ENCODE measurements around the gene UGT3A2. TPM values are rescaled to one million over a fixed set of nuclear protein-coding genes. Genes with fewer than 3 reads are reported as not detected.

Gene UGT3A2
- total RNA-seq, 4 donors from 2014 or later: not detected

GRCh38 chr5:36060420-36060887 is 6.2 kb downstream of the UGT3A2 start:
- TF ChIP-seq, protein P1, sequence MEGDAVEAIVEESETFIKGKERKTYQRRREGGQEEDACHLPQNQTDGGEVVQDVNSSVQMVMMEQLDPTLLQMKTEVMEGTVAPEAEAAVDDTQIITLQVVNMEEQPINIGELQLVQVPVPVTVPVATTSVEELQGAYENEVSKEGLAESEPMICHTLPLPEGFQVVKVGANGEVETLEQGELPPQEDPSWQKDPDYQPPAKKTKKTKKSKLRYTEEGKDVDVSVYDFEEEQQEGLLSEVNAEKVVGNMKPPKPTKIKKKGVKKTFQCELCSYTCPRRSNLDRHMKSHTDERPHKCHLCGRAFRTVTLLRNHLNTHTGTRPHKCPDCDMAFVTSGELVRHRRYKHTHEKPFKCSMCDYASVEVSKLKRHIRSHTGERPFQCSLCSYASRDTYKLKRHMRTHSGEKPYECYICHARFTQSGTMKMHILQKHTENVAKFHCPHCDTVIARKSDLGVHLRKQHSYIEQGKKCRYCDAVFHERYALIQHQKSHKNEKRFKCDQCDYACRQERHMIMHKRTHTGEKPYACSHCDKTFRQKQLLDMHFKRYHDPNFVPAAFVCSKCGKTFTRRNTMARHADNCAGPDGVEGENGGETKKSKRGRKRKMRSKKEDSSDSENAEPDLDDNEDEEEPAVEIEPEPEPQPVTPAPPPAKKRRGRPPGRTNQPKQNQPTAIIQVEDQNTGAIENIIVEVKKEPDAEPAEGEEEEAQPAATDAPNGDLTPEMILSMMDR (IDR thresholded peaks at IDR 0.05; ENCODE audit: low read depth): no peak

DNA sequence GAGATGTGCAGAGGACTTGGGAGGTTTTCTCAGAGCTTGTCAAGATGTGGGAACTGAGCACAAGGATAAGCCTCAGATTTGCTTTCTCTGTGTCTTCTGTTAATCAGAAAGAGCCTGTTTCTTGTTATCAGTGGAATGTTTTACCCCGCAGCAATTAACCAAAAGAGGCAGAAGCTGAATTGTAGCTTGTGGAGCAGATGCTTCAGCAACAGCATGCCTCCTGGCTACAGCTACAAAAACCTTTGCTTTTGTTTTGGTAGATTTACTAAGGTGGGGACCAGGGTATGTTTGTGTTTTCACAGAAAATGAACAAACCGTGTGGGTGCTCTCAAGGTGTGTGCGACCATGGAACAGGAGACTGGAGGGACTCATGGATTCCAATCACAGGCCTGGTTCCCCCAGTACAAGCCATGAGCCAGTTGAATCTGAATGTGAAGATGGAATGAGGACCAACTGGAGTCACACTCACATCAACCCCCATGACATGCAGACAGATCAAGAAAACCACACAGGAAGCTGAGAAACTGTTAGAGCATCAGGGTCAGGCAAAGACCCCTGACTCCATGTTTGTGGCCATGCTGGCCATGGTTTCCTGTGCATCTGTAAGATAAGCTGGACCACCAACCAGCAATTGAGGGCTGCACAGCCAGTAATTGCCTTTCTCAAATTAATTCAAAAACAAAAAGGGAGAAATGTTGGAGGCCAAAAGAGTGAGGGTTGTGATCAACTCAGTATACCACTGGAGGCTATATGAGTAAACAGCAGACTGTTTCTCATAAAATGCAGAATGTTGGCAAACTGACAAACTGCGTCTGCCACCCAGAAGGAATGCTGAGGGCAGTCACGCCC is 6.9 kb downstream of the UGT3A2 start:
- TF ChIP-seq, protein P1 (IDR thresholded peaks at IDR 0.05; ENCODE audit: low read depth): no peak

- TF ChIP-seq, protein P1 (IDR thresholded peaks at IDR 0.05; ENCODE audit: low read depth): no peak
These were observed 7.9 kb downstream of the UGT3A2 start for GRCh38 chr5:36058776-36059175.

GRCh38 chr5:36057386-36057785 is 9.3 kb downstream of the UGT3A2 start:
- TF ChIP-seq, protein P1 (IDR thresholded peaks at IDR 0.05; ENCODE audit: low read depth): no peak

DNA sequence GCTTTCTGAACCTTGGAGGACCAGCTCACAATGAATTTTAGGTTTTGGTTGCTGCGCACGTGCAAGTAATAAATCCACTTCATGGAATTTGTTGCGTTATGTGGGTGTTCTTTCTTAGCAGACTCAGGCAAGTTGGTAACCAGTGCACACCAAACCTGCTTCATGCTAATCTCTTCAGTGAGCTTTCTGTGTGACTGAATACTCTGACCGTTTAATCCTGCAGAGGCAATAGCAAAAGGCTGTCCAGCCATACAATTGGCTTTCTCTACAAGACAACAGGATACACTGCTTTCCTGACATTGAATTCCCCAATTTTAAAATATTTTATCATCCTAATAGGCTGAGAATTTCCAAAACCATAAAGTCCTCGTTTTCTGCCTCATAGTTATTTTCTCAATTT is 10.3 kb downstream of the UGT3A2 start:
- TF ChIP-seq, protein P1 (IDR thresholded peaks at IDR 0.05; ENCODE audit: low read depth): no peak

DNA sequence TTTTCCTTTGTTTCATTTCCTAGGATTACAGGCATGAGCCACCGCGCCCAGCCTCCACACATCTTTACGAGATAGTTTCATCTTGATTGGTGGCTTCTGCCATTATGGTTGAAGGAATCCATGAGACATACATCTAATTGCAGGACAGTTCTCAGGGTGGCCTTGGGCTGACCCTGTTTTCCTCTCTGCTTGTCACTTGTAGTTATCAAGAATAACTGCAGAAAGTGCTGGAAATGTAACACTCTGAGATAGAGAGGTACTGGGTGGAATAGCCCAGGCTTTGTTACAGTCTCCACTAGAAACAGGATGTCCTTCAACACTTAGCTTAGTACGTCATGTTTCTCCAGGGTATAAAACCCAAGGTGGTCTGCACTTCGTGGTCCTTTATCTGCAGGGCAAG is 10.7 kb downstream of the UGT3A2 start:
- TF ChIP-seq, protein P1 (IDR thresholded peaks at IDR 0.05; ENCODE audit: low read depth): no peak

DNA sequence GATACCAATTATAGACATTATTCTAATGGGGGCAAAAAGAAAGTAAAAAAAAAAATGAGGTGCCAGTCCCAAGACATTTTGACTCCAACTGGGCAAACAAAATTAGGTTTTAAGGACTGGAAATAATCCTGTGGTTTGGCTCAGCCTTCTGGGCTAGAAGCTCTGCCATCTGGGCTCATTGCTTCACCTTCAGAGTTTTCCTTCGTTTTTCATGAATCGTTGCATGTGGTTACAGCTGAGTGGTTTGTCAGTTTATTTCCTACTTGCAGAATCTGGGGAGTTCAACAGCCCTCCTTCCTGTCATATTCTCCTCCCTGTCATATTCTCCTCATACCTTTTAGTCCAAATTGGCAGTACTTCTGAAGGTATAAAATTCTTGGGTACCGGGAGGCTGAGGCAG is 12.0 kb downstream of the UGT3A2 start:
- TF ChIP-seq, protein P1 (IDR thresholded peaks at IDR 0.05; ENCODE audit: low read depth): no peak
